Iris pigment epithelial cell (primary cell): ENCODE measurements around the gene HIPK1.
A peak's percentile ranks its signal among the peaks of the same experiment; 100 is the strongest.
"Not testable (repeated sequence)": the region's sequence is repeated elsewhere in the genome, so short reads cannot be mapped to it uniquely, and the experiment has no call there.

Experiments
- DNase-seq: peaks from one replicate; pipeline ENCODE4 v3.0.0-alpha.2; 2011; ENCODE audit warnings: low read depth

The HIPK1 gene

DNA sequence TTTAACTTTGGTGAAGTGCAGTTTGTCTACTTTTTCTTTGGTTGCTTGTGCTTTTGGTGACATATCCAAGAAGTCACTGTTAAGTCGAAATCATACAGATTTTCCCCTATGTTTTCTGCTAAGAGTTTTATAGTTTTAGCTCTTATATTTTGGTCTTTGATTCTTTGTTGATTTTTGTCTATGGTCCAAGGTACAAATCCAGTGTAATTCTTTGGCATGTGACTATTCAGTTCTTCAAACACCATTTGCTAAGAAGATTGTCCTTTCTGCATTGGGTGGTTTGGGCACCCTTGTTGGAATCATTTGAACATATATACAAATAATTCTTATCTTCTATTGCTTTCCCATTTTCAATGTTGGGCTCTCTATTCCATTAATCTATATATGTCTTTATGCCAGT is 16.2 kb downstream of the HIPK1 start:
- no peak for DNase-seq

DNA sequence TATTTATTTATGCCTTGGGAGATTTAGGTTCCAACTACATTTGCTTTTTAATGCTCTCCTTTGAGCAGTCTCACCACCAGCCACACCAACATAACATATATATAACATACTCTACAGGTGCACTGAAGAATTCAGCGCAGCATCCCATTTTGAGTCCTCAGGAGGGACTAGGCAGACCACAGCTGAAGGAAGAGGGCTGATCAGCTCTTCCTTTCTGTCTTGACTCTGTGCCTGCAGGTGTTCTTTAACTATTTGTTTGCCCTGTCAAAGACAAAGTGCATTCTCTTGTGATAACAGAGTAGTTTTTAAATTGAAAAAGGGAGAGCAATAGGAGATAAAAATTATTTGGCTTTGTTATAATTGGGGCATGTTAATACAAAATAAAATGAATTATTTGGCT is 17.0 kb downstream of the HIPK1 start:
- no peak for DNase-seq

DNA sequence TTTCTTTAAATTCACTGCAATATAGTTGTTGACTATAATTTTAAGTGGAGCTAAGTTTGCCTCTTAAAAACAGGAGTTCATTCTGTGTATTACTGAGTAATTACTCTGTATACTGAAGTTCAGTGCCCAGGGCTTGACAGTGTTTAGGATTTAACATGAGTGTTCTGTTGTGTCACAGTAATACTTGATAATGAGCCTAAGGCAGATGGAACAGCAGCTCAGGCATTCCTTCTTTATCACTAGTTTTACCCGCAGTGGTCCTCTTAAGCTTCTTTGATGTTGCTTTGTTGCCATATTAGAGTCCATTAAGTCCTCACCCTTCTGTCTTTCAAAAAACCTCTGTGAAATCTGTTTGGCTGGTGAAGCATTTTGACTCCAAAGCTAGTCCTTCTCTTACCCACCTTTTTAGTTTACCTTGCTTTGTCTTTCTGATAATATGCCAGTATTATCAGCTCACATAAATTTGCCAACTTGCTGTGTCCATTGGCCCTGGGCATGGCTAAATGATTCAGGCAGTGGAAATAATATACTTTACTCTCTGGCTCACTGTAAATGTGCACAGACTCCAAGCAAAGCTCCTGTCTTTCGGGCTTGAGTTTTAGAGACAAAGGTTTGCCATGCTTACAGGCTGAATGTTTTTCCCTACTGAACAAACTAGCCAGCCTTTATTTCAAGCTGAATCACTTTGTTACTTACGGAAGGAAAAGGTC is 17.7 kb downstream of the HIPK1 start:
- DNase-seq: peak; percentile 34

DNA sequence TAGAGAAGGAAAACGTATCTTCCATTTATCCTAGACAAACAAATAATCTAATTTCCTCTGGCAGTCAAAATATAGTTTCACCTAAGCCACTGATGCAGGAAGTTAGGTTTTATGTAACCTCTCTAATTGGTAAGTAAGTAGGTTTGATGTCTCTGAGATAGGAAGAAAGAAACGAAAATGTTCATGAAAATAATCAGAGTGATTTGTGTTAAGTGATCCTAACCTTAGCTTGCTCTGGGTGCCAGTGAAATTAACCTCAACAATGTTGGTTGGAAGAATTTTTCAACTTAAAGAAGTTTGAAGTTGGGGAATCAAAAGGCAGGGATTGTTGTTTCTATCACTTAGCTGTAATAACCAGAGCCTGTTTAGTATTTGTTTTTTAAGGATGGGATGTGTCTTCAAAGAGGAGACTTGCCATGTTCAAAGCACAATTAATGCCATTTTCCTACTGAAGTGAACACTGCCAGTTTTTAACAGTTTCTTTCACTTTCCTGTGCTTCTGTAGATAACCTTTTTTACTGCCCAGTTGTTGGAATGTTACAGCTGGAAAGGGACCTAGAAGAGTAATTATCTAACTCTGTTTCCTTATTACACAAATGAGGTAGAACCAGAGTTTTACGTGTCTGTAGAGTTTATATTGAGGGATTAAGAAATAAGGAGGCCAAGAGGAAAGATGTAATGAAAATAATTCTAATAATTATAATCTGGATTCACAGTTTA is 18.4 kb downstream of the HIPK1 start:
- no peak for DNase-seq

DNA sequence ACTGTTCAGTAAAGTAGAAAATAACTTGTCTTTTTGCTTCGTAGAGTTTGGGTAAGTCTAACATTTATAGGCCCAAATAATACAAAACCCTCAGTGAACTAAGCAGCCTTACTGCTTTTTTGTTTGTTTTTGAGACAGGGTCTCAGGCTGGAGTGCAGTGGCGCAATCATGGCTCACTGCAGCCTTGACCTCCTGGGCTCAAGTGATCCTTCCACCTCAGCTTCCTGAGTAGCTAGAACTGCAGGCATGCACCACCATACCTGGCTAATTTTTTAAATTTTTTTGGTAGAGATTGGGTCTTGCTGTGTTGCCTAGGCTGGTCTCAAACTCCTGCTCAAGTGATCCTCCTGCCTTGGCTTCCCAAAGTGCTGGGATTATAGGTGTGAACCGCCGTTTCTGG is 19.0 kb downstream of the HIPK1 start:
- not testable (repeated sequence) for DNase-seq

DNA sequence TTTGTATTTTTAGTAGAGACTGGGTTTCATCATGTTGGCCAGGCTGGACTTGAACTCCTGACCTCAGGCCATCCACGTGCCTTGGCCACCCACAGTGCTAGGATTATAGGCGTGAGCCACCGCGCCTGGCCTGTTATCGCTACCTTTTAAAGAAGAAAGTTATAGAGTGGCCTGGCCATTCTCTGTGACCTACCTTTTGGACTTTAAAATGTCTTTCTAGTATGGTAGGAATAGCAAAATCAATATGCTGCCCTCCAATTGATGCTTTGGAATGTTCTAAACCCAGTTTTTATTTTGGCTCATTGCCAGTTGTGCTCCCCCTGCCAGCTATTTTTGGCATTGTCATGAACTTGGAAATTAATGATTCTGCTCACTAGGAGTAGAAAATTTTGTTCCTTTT is 19.9 kb downstream of the HIPK1 start:
- DNase-seq: no peak

DNA sequence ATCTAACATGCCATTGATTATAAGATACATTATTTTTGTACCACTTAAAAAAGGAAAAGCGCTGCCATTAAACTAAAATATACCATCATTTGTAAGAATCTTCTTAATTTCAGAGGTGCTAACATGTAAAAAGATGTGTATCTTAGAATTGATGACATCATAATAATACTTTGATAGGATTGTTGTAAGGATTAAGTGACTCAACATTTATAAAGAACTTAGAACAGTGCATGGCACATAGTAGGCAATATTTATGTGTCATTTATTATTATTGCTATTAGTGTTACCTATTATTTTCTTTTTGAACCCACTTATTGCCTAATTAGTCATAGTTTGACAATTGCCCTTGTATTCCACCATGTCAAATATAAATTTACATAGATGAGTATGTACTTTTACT is 21.8 kb downstream of the HIPK1 start:
- DNase-seq: no peak

DNA sequence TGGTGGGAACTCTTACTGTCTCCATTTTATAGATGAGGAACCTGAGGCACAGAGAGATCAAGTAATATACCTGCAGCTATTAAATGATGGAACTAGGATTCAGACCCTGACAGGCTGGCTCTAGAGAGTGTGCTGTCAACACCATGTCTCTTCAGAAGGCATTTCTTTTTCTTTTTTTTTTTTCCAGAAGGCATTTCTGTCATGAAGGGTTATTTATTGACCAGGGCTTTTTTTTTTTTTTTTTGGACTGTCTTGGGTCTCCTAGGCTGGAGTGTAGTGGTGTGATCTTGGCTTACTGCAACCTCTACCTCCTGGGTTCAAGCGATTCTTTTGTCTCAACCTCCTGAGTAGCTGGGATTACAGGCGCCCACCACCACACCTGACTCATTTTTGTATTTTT is 22.6 kb downstream of the HIPK1 start:
- DNase-seq: no peak

DNA sequence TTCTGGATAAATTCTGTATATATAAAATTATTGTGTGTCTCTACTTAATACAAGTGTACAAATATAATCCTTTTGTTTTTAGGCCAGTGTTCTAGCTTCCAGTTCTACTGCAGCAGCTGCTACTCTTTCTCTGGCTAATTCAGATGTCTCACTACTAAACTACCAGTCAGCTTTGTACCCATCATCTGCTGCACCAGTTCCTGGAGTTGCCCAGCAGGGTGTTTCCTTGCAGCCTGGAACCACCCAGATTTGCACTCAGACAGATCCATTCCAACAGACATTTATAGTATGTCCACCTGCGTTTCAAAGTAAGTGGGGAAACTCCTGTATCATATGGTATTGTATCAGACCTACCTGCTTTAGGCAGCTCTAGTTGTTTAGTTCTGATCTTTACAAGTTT is 28.9 kb downstream of the HIPK1 start:
- DNase-seq: no peak

DNA sequence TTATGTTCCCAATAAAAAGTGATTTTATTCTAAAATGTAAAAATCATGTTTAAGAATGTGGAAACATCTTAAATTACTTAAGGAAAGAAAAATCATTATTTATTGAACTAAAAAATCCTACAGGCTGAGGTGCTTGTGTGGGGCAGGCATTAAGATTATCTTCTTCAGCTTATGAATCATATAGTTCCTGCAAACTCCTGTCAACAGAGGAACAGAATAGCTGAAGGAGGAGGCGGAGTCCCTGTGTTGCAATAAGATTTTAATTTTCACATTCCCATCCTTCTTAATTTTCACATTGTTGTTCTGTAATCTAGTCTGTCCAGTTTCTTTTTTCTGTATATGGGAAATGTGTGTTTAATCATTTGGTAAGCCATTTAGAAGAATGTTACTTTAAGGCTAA is 29.6 kb downstream of the HIPK1 start:
- peak; percentile 75 for DNase-seq

DNA sequence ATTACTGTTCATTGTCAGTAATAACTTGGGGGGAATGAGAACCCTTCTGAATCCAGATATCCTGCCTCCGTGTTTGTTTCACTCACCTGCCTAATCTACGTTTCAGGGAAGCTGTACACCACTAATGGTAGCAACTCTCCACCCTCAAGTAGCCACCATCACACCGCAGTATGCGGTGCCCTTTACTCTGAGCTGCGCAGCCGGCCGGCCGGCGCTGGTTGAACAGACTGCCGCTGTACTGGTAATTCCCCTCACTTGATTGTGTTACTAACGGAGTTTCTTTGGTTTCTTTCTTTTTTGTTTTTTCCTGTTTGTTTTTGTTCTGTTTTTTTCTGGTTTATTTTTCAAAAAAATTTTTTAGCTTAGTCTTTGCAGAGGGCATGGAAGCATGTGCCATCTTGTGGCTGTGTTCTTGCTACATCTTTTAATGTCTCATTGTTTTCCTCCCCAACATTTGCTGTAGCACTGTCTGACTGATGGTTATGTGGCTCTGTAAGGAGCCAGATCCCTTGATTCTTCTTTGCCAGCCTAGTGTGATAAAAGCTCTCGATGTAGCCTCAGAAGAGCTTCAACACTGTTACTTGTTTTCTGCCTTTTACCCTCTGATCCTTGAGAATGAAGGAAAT is 34.3 kb downstream of the HIPK1 start:
- DNase-seq: no peak

DNA sequence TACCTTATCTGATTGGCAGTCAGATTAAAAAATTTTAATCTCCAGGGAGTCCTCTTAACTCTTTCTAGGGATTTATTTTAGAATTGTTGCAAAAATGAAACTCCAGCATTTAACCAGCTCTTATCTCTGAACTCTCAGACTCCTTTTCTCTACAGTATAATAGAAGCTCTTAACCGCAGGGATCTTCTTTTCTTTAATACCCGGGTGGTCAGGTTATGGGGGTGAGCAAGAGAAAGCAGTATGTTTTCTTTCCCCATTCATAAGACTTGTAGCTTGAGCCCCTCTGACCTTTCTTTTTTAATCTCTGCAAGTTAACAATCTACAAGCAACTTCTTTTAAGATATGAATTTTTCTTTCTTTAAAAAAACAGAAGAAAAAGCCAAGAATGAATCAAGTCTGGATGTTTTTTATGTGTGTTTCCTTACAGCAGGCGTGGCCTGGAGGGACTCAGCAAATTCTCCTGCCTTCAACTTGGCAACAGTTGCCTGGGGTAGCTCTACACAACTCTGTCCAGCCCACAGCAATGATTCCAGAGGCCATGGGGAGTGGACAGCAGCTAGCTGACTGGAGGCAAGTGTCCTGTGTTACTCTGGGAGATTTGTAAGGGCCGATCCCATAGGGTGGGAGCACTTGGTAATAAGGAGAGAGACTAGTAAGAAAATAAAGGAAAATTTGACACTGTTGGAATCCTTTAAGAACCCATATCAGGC is 36.7 kb downstream of the HIPK1 start:
- DNase-seq: peak; percentile 52

DNA sequence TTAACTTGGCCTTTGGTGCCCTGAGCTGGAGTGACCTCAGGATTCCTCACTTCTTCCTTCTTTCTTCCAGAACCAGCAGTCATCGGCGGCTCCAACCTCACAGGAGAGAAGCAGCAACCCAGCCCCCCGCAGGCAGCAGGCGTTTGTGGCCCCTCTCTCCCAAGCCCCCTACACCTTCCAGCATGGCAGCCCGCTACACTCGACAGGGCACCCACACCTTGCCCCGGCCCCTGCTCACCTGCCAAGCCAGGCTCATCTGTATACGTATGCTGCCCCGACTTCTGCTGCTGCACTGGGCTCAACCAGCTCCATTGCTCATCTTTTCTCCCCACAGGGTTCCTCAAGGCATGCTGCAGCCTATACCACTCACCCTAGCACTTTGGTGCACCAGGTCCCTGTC is 43.8 kb downstream of the HIPK1 start:
- no peak for DNase-seq

DNA sequence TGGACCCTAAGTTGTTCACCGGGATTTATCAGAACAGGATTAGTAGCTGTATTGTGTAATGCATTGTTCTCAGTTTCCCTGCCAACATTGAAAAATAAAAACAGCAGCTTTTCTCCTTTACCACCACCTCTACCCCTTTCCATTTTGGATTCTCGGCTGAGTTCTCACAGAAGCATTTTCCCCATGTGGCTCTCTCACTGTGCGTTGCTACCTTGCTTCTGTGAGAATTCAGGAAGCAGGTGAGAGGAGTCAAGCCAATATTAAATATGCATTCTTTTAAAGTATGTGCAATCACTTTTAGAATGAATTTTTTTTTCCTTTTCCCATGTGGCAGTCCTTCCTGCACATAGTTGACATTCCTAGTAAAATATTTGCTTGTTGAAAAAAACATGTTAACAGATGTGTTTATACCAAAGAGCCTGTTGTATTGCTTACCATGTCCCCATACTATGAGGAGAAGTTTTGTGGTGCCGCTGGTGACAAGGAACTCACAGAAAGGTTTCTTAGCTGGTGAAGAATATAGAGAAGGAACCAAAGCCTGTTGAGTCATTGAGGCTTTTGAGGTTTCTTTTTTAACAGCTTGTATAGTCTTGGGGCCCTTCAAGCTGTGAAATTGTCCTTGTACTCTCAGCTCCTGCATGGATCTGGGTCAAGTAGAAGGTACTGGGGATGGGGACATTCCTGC is 46.2 kb downstream of the HIPK1 start:
- DNase-seq: peak; percentile 70

DNA sequence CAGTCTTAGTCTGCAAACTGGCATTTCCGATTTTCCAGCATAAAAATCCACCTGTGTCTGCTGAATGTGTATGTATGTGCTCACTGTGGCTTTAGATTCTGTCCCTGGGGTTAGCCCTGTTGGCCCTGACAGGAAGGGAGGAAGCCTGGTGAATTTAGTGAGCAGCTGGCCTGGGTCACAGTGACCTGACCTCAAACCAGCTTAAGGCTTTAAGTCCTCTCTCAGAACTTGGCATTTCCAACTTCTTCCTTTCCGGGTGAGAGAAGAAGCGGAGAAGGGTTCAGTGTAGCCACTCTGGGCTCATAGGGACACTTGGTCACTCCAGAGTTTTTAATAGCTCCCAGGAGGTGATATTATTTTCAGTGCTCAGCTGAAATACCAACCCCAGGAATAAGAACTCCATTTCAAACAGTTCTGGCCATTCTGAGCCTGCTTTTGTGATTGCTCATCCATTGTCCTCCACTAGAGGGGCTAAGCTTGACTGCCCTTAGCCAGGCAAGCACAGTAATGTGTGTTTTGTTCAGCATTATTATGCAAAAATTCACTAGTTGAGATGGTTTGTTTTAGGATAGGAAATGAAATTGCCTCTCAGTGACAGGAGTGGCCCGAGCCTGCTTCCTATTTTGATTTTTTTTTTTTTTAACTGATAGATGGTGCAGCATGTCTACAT is 47.6 kb downstream of the HIPK1 start:
- peak; percentile 69 for DNase-seq

DNA sequence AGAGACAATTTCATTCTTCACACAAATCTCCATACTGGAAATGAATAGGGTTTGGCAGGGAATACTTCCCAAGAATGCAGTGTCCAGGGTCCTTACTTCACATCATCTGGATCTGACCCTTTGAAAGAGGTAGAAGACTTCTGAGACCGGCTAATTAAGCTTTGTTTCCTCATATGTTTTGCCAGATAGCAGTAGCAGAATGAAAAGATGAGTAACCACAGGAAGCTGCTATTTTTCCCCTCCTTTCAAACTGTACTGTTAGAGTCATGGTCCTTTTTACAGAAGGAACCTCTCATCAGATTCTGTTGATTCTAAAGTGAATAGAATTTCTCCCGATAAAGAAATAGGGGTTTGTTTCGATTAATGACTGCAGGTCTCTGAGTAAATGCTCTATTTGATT is 48.8 kb downstream of the HIPK1 start:
- DNase-seq: no peak

DNA sequence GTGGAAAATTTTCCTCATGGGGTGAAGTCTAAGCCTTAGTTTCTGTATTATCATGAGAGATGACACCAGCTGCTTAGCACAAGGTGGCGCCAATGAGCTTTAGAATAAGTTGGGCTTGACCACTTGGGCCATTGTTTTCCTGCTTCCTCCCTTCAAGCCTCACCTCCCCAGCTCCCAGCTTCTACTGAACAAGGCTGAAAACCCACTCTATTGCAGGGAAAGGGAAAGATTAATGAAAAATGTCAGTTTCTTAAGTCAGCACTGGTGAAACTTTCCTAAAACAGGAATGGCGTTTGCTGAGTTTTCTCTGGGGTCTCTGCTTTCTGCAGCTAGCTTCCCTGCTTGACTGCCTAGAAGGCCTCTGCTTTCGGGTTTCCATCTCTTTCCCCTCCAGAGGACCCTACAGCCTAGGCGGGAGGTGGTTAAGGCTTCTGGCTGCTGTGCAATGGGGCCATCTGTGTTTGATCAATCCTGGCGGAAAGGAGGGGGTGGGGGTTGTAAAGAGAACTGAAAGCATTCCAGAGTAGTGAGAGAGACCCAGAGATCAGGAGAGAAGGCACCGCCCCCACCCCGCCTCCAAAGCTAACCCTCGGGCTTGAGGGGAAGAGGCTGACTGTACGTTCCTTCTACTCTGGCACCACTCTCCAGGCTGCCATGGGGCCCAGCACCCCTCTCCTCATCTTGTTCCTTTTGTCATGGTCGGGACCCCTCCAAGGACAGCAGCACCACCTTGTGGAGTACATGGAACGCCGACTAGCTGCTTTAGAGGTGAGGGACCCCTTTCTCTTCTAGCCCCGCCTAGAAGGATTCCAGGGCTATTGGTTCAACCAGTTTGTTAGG is 50.0 kb downstream of the HIPK1 start, which contains the start of gene OLFML3:
OLFML3 (plus strand) TSS at position 612 of the 840 bp plus-strand sequence; CDS start at position 655, 43 bp downstream.
- peak; percentile 94 for DNase-seq

DNA sequence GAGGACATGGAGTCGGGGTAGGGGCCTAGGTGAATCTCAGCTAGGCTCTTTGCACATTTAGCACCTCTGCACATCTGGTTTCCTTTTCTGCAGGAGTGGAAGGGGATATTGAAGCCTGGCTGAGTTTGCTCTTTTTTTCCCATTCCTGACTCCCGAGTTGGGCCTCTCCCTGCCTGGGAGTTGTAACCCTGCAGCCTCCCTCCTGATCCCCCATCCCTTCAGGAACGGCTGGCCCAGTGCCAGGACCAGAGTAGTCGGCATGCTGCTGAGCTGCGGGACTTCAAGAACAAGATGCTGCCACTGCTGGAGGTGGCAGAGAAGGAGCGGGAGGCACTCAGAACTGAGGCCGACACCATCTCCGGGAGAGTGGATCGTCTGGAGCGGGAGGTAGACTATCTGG is 51.0 kb downstream of the HIPK1 start:
- DNase-seq: no peak

DNA sequence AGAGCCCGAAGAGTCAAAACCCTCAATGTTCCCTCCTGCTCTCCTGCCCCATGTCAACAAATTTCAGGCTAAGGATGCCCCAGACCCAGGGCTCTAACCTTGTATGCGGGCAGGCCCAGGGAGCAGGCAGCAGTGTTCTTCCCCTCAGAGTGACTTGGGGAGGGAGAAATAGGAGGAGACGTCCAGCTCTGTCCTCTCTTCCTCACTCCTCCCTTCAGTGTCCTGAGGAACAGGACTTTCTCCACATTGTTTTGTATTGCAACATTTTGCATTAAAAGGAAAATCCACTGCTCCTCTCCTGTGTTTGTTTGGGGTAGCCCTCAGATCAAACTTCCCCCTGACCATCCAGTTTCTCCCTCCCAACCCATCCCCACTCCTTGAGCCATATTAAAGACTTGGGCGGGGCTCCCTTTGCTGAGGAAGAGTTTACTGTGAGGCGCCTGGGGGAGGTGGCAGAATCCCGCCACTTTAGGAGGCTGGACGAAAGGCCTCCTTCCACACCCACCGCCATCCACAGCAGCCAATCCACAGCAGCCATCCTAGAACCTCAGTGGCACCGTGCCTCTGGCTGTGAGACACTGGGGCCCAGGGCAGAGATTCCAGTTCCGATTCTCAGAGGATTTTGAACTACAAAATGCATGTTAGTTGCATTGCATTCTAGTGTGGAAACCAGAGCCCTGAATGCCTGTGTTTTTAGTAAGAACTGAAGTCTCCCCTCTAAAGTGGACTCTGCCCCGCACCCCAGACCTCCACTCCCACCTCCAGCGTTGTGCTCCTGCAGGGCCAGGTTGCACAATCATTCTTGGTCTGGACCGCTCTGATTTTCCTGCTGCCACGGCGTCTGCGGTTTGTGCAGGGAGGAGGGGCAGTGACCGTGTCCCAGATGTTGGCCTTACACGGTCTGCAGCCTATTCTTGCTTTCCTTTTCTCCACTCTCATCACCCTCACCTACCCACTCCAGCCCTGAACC is 53.1 kb downstream of the HIPK1 start:
- peak; percentile 85 for DNase-seq
